ENCODE measurements around the gene TYW1.
"Not testable (repeated sequence)": the region's sequence is repeated elsewhere in the genome, so short reads cannot be mapped to it uniquely, and the experiment has no call there.

- not testable (repeated sequence) for TF ChIP-seq YY1 (IDR thresholded peaks at IDR 0.05; ENCODE audit: insufficient read depth, insufficient read length); ZNF274 (IDR thresholded peaks at IDR 0.05; ENCODE audit: low read depth, low read length)
Measured at GRCh38 chr7:67036432-67037395, 40.1 kb downstream of the TYW1 start.

Measured in NT2/D1 (cell line).